Frontal cortex (tissue), 4 donors: Measurements from ENCODE around the gene NDOR1. TPM values are rescaled to one million over a fixed set of nuclear protein-coding genes. Genes with fewer than 3 reads are reported as not detected.

Experiments
- DNase-seq, 2 donors: peaks; one replicate each; pipeline ENCODE4 v3.0.0; 2012; ENCODE audit warnings: low spot score in 2 of 2
- FAIRE-seq: peaks from 2 replicates; lab custom pipeline; 2012; peaks lifted over from hg19 to GRCh38; lab: Jason Lieb, UNC
- total RNA-seq: library from RNA; depleted of rRNA; stranded (reverse); fragments of >200 nt; gene quantifications from one replicate; pipeline ENCODE4 v1.2.3, GENCODE V29; 2014
- donor health status: control.
- donor health status: control.
- donor health status: control.

NDOR1 gene
- total RNA-seq, 1 donor from 2014 or later, result 3.3 TPM

DNA sequence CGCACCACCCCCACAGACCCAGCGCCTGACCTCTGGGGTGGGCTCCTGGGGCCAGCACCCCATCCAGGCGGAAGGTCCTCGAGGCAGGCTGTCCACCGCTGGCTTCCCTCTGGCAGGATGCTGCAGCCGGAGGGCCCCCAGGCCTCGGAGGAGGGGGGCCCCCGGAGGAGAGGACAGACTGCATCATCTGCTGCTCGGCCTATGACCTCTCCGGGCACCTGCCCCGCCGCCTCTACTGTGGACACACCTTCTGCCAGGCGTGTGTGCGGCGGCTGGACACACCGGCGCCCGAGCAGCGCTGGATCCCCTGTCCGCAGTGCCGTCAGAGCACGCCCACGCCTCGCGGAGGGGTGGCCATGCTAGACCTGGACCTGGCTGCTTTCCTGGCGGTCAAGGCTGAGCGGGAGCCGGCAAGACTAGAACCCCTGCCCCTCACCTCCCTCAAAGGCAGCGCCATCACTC, 23.0 kb downstream of the NDOR1 start:
- DNase-seq (no peak), FAIRE-seq (no peak)

DNA sequence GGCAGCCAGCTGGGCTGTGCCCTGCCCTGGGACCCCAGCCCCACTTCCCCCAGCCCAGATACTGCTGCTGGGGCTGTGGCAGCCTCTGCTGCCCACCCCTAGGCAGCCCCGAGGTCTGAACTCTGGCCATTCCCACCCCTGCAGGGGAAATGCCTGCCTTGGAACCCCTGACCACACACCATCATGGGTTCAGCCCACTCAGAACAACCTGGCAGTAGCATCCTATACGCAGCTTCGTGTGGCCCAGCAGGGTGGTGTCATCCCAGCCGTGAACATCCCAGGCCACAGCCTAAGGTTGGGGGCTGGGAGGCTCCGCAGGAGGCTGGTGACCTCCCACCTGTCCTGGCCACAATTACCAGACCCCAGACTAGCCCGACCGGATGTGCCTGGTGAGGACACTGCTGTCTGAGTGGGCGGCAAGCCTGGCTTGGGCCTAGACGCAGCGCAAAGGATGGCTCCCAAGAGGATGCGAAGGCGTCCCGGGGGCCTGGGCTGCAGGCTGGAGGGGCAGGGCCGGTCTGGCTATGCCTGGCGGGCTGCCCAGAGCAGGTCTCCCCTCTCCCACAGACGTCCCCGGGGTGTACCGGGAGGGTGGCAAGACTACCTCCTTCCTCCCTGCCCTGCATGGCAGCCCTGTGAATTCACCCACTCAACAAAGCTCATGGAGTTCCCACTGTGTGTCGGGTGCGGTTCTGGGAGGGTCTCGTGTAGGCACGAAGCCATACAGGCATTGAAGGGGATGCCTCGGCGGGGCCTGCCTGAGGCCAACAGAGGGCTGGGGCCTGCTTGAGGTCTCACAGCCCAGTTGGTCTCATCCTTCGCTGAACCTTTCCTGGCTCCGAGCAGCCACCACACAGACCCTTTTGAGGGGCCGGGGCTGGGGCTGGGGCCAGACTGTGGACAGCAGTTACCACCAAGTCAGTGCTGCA, 23.7 kb downstream of the NDOR1 start:
- FAIRE-seq (no peak), DNase-seq (no peak)

DNA sequence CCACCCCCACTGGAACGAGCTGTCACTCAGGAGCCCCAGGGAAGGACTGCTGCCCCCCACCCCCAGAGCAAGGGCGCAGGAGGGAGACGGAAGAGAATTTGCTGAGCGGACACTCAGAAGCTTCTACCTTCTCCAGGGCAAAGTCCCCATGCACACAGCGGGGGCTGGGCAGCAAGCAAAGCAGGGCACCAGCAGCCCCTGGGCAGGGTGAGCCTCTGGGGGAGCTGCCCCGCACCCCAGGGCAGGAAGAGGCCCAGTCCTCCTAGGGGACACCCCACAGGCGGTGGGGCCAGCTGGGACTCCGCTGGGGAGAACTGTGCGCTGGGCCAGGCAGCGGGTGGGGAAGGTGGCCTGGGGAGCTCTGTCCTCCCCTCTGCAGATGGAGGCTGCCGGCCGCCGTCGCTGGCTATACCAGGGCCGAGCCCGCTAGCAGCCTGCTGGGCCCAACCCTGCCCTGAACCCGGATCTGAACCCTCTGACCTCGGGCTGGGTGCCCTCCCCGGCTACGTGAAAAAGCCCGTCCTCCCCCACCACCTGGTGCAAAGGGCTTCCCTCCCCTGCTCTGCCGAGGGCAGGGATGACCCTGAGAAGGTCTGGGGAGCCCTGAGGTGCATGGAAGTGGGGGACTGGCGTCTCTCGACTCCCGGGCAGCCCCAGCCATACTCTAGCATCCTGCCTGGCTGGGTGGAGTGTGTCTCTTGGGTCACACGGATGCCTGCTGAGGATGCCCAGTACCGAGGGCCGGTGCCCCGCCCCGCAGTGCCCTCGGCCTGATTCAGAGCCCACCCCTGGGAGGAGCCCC, 24.6 kb downstream of the NDOR1 start:
- DNase-seq (no peak), FAIRE-seq (no peak)

GRCh38 chr9:137230705-137231371, 25.3 kb downstream of the NDOR1 start, which contains the start of gene SLC34A3:
SLC34A3 (plus strand) TSS chr9:137230901; CDS start chr9:137231703, 802 bp downstream.
- FAIRE-seq, result no peak
- no peak for DNase-seq

GRCh38 chr9:137231372-137232039, 26.0 kb downstream of the NDOR1 start:
- no peak for FAIRE-seq
- no peak for DNase-seq

DNA sequence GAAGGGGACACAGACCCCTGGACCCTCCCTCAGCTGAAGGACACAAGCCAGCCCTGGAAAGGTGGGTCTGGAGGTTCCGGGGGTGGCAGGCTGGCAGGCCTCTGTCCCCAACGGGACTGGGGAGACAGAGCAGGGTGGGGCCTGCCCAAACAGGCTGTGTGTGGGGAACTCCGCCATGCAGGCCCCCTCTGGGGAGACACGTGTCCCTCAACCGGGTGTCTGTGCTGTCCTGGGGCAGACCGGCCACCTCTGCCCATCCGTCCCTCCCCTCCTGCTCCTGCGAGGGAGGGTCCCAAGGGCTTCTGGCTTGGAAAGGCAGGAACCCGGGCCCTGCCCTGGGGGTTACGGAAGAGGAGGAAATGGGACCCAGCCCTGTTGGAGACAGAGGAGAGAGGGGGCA, 26.6 kb downstream of the NDOR1 start:
- DNase-seq (no peak), FAIRE-seq (no peak)

- DNase-seq (no peak), FAIRE-seq (no peak)
Measured at GRCh38 chr9:137232510-137232909, 27.0 kb downstream of the NDOR1 start.

GRCh38 chr9:137233143-137233980, 27.9 kb downstream of the NDOR1 start:
- FAIRE-seq (no peak), DNase-seq (no peak)

DNA sequence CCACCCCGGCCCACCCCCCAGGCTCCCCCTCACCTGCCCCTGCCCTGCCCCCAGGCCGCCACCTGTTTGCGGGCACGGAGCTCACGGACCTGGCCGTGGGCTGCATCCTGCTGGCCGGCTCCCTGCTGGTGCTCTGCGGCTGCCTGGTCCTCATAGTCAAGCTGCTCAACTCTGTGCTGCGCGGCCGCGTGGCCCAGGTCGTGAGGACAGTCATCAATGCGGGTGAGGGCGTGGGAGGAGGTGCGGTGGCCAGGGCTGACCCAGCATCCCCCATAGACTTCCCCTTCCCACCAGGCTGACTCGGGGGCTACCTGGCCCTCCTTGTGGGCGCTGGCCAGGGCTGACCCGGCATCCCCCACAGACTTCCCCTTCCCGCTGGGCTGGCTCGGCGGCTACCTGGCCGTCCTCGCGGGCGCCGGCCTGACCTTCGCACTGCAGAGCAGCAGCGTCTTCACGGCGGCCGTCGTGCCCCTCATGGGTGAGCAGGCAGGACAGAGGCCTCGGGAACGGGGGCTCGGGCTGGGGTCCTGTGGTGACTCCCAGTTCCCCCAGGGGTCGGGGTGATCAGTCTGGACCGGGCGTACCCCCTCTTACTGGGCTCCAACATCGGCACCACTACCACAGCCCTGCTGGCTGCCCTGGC, 28.7 kb downstream of the NDOR1 start:
- FAIRE-seq, result no peak
- no peak for DNase-seq

- no peak for FAIRE-seq
- no peak for DNase-seq
Measured at GRCh38 chr9:137234758-137235423, 29.4 kb downstream of the NDOR1 start.

DNA sequence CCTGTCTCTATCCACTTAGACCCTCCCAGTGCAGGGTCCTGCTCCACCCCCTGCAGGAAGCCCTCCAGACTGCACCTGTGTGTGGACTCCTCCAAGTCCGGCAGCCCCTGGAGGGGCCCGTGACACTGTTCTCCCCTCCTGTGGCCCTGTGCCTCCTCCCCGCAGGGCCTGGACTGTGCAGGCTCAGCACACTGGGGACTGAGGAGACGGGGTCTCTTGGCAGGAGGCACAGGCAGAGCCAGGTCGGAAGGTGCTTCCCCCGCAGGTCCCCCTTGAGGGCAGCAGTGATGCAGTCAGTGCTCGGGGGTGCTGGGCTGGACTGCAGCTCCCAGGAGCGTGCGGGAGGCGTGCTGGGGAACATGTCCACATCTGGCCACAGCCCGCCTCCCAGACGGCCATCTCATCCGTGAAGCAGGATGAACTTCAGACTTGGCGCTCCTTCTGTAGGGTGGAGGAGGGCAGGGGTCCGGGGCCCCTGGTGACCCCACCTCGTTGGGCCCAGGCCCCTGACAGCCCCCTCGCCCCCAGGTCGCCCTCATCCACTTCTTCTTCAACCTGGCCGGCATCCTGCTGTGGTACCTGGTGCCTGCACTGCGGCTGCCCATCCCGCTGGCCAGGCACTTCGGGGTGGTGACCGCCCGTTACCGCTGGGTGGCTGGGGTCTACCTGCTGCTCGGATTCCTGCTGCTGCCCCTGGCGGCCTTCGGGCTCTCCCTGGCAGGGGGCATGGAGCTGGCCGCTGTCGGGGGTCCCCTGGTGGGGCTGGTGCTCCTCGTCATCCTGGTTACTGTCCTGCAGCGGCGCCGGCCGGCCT, 30.1 kb downstream of the NDOR1 start:
- no peak for DNase-seq
- FAIRE-seq, result no peak

- FAIRE-seq, result no peak
- peak; percentile 90 to 98 for DNase-seq
Measured at GRCh38 chr9:137236238-137236935, 30.9 kb downstream of the NDOR1 start.

DNA sequence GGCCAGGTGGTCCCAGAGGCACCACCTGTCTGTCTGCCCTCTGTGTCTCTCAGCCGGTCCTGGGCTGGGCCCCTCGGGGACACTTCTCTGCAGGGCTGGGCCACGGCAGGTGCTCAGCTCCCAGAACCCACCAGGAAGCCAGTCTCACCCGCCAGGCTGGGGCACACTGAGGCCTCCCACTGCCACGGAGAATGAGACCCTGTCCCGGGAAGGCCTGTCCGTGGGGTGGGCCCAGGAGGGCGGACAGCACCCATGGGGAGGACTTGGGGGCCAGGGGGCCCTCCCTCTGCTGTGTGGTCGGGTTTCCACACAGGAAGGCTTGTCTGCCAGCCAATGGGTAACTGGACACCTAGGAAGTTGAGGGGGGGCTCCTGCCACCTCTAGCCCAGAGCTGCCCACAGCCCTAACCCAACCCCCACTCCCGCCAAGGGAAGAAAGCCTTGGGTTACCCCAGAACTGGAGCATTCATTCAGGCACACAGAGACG, 31.5 kb downstream of the NDOR1 start:
- DNase-seq, result no peak
- FAIRE-seq, result no peak

GRCh38 chr9:137237759-137238726, 32.5 kb downstream of the NDOR1 start:
- FAIRE-seq (no peak), DNase-seq (peak in 1 of 2 donors; percentile 76)
